ENCODE results near the gene BRINP1.

BRINP1 gene

GRCh38 chr9:119398350-119398749 lies 29.1 kb upstream of the BRINP1 start:
- no peak overlapping the region for H3K4me3 ChIP-seq (ENCODE audit: control insufficient read depth, low read depth, low read length)
- no peak for TF ChIP-seq CTCF (conservative IDR thresholded peaks at IDR 0.05; ENCODE audit: control insufficient read depth, insufficient read depth, low read depth, low read length)
- no peak for DNase-seq (ENCODE audit: low read depth)

GRCh38 chr9:119391878-119392277 lies 22.6 kb upstream of the BRINP1 start:
- DNase-seq (ENCODE audit: low read depth), result no peak
- no peak overlapping the region for H3K4me3 ChIP-seq (ENCODE audit: control insufficient read depth, low read depth, low read length)
- no peak for TF ChIP-seq CTCF (conservative IDR thresholded peaks at IDR 0.05; ENCODE audit: control insufficient read depth, insufficient read depth, low read depth, low read length)

GRCh38 chr9:119375892-119376291 lies 6.7 kb upstream of the BRINP1 start:
- TF ChIP-seq CTCF (conservative IDR thresholded peaks at IDR 0.05; ENCODE audit: control insufficient read depth, insufficient read depth, low read depth, low read length), result peak; percentile 38
- peak; percentile 43 for DNase-seq (ENCODE audit: low read depth)
- H3K4me3 ChIP-seq (ENCODE audit: control insufficient read depth, low read depth, low read length), result no peak overlapping the region

- no peak for TF ChIP-seq CTCF (conservative IDR thresholded peaks at IDR 0.05; ENCODE audit: control insufficient read depth, insufficient read depth, low read depth, low read length)
- H3K4me3 ChIP-seq (ENCODE audit: control insufficient read depth, low read depth, low read length), result no peak overlapping the region
- no peak for DNase-seq (ENCODE audit: low read depth)
Measured at GRCh38 chr9:119372951-119373350, 3.7 kb upstream of the BRINP1 start.

GRCh38 chr9:119370816-119371215 lies 1.6 kb upstream of the BRINP1 start:
- H3K4me3 ChIP-seq (ENCODE audit: control insufficient read depth, low read depth, low read length), result no peak overlapping the region
- no peak for TF ChIP-seq CTCF (conservative IDR thresholded peaks at IDR 0.05; ENCODE audit: control insufficient read depth, insufficient read depth, low read depth, low read length)
- DNase-seq (ENCODE audit: low read depth), result peak; percentile 31

GRCh38 chr9:119369680-119370366 lies 588 bp upstream of the BRINP1 start:
- no peak for TF ChIP-seq CTCF (conservative IDR thresholded peaks at IDR 0.05; ENCODE audit: control insufficient read depth, insufficient read depth, low read depth, low read length)
- peak; percentile 3 for DNase-seq (ENCODE audit: low read depth)
- H3K4me3 ChIP-seq (ENCODE audit: control insufficient read depth, low read depth, low read length), result no peak overlapping the region

GRCh38 chr9:119368179-119368578 lies 1.1 kb downstream of the BRINP1 start:
- TF ChIP-seq CTCF (conservative IDR thresholded peaks at IDR 0.05; ENCODE audit: control insufficient read depth, insufficient read depth, low read depth, low read length), result no peak
- DNase-seq (ENCODE audit: low read depth), result no peak
- peak overlapping the region; percentile 42 for H3K4me3 ChIP-seq (ENCODE audit: control insufficient read depth, low read depth, low read length)

Data from fibroblast of mammary gland (primary cell).